PC-9 (cell line): ENCODE results near the gene PDE3B.

Experiments used
- EZH2 ChIP-seq: fragments of 200-600 bp; sonication (generic); IDR thresholded peaks from 2 replicates; pipeline ENCODE4 v1.8.0; 2017; ENCODE audit warnings: antibody characterized with exemption, low read depth
- TF ChIP-seq, protein P1 (sequence below): fragments of 200-600 bp; sonication (generic); conservative IDR thresholded peaks from 2 replicates; pipeline ENCODE4 v1.6.1; 2017; ENCODE audit warnings: mixed run types, antibody characterized with exemption, mild to moderate bottlenecking, moderate library complexity

DNA sequence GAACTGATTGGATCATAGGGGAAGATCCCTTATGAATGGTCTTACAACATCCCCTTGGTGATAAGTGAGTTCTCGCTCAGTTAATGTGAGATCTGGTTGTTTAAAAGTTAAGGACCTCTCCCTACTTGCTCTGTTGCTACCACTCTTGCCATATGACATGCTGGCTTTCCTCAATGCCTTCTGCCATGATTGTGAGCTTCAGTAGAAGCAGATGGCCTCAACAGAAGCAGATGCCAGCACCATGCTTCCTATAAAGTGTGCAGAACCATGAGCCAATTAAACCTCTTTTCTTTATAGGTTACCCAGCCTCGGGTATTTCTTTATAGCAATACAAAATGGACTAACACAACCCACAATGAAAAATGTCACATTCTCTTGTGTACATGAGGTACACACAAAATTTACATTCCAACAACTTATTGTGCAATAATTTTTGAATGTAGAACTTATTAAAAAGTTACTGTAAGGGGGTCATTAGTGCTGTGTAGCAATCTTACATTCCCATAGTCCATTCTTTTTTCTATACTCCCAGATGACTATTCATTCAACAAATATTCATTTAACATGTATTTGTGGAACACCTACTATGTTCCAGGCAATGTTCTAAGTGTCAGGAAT lies 238.1 kb downstream of the PDE3B start:
- TF ChIP-seq, protein P1, sequence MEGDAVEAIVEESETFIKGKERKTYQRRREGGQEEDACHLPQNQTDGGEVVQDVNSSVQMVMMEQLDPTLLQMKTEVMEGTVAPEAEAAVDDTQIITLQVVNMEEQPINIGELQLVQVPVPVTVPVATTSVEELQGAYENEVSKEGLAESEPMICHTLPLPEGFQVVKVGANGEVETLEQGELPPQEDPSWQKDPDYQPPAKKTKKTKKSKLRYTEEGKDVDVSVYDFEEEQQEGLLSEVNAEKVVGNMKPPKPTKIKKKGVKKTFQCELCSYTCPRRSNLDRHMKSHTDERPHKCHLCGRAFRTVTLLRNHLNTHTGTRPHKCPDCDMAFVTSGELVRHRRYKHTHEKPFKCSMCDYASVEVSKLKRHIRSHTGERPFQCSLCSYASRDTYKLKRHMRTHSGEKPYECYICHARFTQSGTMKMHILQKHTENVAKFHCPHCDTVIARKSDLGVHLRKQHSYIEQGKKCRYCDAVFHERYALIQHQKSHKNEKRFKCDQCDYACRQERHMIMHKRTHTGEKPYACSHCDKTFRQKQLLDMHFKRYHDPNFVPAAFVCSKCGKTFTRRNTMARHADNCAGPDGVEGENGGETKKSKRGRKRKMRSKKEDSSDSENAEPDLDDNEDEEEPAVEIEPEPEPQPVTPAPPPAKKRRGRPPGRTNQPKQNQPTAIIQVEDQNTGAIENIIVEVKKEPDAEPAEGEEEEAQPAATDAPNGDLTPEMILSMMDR = no peak
- no peak for TF ChIP-seq EZH2
